HFF-Myc (cell line): Measurements from ENCODE around the gene FDXACB1.
A peak's percentile ranks its signal among the peaks of the same experiment; 100 is the strongest.

Experiments
- DNase-seq: peaks from one replicate; pipeline ENCODE4 v3.0.0-alpha.2; 2011; ENCODE audit warnings: low read depth; ENCODE audit errors: extremely low read depth
- H3K4me3 ChIP-seq: replicated peaks from 2 replicates; pipeline ENCODE4 v1.5.1; 2011; ENCODE audit warnings: low read depth, mild to moderate bottlenecking, control low read depth, low read length
- TF ChIP-seq, protein P1 (sequence below): IDR thresholded peaks from 2 replicates; pipeline ENCODE4 v1.5.1; 2012; ENCODE audit warnings: mild to moderate bottlenecking, low read depth, low read length, control low read depth; ENCODE audit errors: missing control alignments

FDXACB1 gene

DNA sequence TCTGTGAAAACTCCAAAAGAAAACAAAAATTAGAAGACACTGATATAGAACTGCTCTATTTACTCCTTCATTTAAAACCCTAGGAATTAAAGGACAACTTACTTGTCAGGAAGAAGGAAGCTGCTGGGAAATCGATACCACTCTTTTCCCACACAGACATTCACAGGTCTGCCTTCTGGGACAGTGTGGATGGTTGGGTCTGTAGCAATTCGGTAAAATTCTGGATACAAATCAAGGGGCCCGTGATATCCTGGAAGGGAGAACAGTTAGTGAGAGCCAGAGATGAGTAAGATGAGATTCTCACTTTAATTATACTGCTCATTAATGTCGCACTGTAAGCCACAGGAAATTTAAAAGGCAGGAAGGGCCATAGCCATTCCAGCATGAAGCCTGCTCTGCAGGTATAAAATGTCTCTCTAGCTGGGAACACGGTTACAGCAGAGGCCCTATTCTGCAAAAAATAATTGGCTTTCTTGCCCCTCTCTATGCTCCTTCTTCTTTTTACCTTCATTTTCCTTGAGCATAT is 41.5 kb downstream of the FDXACB1 start:
- H3K4me3 ChIP-seq: no peak overlapping the region
- DNase-seq: no peak
- TF ChIP-seq, protein P1, sequence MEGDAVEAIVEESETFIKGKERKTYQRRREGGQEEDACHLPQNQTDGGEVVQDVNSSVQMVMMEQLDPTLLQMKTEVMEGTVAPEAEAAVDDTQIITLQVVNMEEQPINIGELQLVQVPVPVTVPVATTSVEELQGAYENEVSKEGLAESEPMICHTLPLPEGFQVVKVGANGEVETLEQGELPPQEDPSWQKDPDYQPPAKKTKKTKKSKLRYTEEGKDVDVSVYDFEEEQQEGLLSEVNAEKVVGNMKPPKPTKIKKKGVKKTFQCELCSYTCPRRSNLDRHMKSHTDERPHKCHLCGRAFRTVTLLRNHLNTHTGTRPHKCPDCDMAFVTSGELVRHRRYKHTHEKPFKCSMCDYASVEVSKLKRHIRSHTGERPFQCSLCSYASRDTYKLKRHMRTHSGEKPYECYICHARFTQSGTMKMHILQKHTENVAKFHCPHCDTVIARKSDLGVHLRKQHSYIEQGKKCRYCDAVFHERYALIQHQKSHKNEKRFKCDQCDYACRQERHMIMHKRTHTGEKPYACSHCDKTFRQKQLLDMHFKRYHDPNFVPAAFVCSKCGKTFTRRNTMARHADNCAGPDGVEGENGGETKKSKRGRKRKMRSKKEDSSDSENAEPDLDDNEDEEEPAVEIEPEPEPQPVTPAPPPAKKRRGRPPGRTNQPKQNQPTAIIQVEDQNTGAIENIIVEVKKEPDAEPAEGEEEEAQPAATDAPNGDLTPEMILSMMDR: no peak

DNA sequence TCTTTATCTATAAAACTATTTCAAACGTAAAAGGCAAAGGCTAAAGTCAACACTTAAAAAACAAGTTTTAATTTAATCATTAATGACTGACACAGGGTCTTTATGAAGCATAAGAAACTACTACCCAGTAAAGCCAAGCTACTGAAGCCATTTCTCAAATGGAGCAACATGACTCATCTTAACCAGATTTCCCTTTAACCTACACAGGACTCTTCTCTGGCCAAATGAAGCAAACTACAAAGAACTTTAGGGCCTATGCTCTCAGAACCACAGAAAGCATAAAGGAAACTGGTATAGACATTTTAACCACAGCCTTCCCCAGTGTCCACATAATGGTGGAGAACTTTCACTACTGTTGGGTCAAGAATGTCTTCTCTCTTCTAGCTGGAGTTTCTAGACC is 42.2 kb downstream of the FDXACB1 start:
- no peak for DNase-seq
- H3K4me3 ChIP-seq: no peak overlapping the region
- TF ChIP-seq, protein P1: no peak

DNA sequence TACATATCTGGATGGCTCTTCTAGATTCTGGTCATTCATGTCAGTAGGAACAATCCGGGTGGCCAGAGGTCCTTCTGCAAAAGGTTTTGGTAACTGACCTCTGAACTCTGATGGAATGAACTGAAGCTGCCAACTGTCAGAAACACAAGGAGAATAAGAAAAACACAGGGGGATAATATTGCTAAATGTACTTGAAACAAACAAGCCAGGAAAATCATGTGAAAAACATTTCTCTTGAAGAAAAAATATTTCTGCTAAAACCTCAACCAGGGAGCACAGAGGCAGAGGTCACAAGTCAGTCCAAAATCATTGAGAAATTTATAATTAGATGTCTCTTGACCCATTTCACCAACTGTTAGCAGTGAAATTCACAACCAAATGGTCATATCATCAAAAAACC is 42.8 kb downstream of the FDXACB1 start:
- no peak for DNase-seq
- TF ChIP-seq, protein P1: no peak
- no peak overlapping the region for H3K4me3 ChIP-seq

DNA sequence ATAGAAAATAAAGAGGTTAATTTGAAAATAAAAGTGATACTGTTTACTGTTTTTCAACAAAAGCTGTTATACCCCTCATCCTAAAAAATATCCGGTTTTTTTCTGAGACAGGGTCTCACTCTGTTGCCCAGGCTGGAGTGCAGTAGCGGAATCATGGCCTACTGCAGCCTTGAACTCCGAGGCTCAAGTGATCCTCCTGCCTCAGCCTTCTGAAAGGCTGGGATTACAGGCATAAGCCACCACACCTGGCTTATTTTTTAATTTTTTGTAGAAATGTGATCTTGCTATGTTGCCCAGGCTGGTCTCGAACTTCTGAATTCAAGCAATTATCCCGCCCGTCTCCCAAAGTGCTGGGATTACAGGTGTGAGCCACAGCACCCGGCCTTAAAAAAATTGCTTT is 43.3 kb downstream of the FDXACB1 start:
- TF ChIP-seq, protein P1: no peak

DNA sequence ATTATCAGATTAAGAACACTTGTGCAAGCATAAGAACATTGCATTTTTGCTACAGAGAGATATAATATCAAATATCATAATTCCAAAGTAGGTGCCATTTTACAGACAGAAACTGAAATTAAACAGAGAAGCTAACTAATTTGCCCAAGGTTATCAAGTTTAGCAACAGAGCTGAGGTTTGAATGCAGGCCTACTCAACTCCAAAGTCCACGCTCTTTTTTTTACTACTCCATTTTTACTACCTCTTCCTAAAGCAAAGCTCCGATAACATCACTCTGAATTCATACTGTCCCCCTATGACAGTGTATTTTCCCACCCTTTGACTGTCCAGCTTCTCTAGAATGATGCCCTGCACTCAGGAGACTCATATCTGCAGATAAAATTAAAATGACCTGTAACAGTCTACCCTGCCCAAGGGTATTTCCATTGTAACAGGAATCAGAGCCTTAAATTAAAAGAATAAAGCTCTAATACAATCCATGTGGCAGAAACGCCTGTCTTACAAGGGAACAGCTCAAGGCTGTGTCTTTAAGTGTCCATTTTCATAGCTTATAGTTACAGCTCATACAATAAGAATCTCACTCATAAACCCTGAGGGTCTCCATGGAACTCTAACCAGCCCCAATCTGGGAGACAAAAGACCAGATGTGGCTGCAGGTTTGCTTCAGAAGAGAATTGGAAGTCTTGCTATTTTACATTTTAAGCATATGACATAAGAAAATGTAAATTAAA is 44.4 kb downstream of the FDXACB1 start:
- H3K4me3 ChIP-seq: no peak overlapping the region
- TF ChIP-seq, protein P1: no peak
- DNase-seq: peak; percentile 41

More for the DNA sequence above, 43.3 kb downstream of the FDXACB1 start:
- DNase-seq: no peak
- no peak overlapping the region for H3K4me3 ChIP-seq

DNA sequence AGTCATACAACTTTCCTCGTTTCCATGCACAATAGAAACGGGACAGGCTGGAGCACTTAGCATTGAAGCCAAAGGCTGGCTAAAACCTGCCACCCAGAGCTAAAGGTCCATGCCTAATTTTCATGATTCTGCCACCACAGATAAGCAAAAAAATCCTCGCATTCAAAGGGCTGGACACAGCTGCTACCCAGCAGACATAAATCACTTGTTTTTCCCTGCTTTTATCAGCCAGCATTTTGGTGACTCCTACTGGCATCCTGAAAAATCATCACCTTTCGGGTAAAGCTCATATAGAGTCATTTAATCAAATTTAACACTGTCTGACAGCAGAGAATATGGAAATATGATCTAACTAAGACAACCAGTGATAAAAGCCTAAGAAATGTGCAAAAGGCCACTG is 45.4 kb downstream of the FDXACB1 start:
- TF ChIP-seq, protein P1: peak; percentile 17
- no peak for DNase-seq
- H3K4me3 ChIP-seq: no peak overlapping the region
